ENCODE measurements around the gene SLC46A3. TPM values are rescaled to one million over a fixed set of nuclear protein-coding genes. Genes with fewer than 3 reads are reported as not detected.

The SLC46A3 gene
- total and polyA plus RNA-seq, 2 of the 13 experiments (the other 11 are each of a cell fraction or from before 2014, with no cell fraction given): not detected

DNA sequence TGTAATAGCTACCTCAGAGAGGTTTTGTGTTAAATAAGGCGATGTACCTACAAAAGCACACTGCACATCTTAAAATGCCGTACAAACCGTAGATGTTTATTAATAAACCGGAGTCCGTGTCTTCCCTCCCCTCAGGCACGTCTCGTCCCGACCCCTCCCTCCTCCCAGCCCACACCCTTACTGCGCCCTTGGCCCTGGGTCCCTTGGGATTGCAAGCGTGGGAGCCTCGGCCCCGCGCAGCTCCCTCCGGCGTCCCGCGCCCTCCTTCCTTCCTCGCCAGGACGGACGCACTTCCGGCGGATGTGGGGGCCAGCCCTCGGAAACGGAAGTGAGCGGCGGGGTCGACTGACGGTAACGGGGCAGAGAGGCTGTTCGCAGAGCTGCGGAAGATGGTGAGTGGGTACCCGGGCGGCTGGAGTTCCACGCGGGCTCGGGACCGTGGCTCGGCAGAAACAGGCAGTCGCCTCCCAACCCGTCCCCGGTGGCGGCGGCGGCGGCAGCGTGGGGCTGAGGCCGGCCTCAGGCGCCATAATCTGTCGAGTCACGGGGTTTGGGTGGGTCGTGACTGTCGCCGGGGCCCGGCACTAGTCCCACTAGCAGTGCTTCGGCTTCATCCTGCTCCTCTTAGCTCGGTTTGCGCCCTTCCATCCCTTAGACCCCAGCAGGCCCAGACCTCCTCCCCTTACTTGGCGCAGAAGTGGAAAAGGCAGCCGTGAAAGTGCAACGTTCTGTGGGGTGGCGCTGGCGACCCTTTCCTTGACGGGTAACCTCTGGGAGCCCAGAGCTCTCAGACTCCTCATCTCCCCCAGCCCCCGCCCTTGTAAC is 59.8 kb downstream of the SLC46A3 start, which contains the start of gene POMP (continued):
- no peak for TF ChIP-seq FOXM1 (CRISPR knock-in tag; IDR thresholded peaks at IDR 0.05)
- no peak for TF ChIP-seq ZNF317 (CRISPR knock-in tag; IDR thresholded peaks at IDR 0.05)
- TF ChIP-seq ZNF674 (CRISPR knock-in tag; IDR thresholded peaks at IDR 0.05; ENCODE audit: low read depth): no peak
- TF ChIP-seq, protein P1, sequence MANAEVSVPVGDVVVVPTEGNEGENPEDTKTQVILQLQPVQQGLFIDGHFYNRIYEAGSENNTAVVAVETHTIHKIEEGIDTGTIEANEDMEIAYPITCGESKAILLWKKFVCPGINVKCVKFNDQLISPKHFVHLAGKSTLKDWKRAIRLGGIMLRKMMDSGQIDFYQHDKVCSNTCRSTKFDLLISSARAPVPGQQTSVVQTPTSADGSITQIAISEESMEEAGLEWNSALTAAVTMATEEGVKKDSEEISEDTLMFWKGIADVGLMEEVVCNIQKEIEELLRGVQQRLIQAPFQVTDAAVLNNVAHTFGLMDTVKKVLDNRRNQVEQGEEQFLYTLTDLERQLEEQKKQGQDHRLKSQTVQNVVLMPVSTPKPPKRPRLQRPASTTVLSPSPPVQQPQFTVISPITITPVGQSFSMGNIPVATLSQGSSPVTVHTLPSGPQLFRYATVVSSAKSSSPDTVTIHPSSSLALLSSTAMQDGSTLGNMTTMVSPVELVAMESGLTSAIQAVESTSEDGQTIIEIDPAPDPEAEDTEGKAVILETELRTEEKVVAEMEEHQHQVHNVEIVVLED (CRISPR knock-in tag; IDR thresholded peaks at IDR 0.05; ENCODE audit: borderline replicate concordance): peak; percentile 82
- TF ChIP-seq, protein P2, sequence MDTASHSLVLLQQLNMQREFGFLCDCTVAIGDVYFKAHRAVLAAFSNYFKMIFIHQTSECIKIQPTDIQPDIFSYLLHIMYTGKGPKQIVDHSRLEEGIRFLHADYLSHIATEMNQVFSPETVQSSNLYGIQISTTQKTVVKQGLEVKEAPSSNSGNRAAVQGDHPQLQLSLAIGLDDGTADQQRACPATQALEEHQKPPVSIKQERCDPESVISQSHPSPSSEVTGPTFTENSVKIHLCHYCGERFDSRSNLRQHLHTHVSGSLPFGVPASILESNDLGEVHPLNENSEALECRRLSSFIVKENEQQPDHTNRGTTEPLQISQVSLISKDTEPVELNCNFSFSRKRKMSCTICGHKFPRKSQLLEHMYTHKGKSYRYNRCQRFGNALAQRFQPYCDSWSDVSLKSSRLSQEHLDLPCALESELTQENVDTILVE (CRISPR knock-in tag; IDR thresholded peaks at IDR 0.05): 0 out of 2 replicates have a peak, but pooled peaks have one; percentile 34
- TF ChIP-seq, protein P3, sequence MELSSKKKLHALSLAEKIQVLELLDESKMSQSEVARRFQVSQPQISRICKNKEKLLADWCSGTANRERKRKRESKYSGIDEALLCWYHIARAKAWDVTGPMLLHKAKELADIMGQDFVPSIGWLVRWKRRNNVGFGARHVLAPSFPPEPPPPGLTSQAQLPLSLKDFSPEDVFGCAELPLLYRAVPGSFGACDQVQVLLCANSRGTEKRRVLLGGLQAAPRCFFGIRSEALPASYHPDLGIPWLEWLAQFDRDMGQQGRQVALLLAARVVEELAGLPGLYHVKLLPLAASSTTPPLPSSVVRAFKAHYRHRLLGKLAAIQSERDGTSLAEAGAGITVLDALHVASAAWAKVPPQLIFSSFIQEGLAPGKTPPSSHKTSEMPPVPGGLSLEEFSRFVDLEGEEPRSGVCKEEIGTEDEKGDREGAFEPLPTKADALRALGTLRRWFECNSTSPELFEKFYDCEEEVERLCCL (CRISPR knock-in tag; IDR thresholded peaks at IDR 0.05; ENCODE audit: borderline replicate concordance): 0 out of 2 replicates have a peak, but pooled peaks have one; percentile 26
- 0 out of 2 replicates have a peak, but pooled peaks have one; percentile 73 for TF ChIP-seq ZNF138 (CRISPR knock-in tag; IDR thresholded peaks at IDR 0.05; ENCODE audit: low read depth)
- peak; percentile 70 to 94 for TF ChIP-seq POLR2A (IDR thresholded peaks at IDR 0.05; ENCODE audit: insufficient read depth in 1 of 2, low read depth in 2 of 2, low read length in 2 of 2)
- TF ChIP-seq ATM (IDR thresholded peaks at IDR 0.05; ENCODE audit: borderline replicate concordance): no peak
- no peak; the same call in 1 of the 2 replicates for TF ChIP-seq KLF11 (CRISPR knock-in tag; IDR thresholded peaks at IDR 0.05)
- TF ChIP-seq, protein P4, sequence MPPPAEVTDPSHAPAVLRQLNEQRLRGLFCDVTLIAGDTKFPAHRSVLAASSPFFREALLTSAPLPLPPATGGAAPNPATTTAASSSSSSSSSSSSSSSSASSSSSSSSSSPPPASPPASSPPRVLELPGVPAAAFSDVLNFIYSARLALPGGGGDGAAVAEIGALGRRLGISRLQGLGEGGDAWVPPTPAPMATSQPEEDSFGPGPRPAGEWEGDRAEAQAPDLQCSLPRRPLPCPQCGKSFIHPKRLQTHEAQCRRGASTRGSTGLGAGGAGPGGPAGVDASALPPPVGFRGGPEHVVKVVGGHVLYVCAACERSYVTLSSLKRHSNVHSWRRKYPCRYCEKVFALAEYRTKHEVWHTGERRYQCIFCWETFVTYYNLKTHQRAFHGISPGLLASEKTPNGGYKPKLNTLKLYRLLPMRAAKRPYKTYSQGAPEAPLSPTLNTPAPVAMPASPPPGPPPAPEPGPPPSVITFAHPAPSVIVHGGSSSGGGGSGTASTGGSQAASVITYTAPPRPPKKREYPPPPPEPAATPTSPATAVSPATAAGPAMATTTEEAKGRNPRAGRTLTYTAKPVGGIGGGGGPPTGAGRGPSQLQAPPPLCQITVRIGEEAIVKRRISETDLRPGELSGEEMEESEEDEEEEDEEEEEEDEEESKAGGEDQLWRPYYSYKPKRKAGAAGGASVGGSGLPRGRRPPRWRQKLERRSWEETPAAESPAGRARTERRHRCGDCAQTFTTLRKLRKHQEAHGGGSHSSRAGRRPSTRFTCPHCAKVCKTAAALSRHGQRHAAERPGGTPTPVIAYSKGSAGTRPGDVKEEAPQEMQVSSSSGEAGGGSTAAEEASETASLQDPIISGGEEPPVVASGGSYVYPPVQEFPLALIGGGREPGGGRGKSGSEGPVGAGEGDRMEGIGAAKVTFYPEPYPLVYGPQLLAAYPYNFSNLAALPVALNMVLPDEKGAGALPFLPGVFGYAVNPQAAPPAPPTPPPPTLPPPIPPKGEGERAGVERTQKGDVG (CRISPR knock-in tag; IDR thresholded peaks at IDR 0.05; ENCODE audit: borderline replicate concordance): peak; percentile 80; the same call in 1 of the 2 replicates
- peak; percentile 81 for TF ChIP-seq ELF3 (CRISPR knock-in tag; IDR thresholded peaks at IDR 0.05)
- TF ChIP-seq ONECUT2 (CRISPR knock-in tag; IDR thresholded peaks at IDR 0.05): no peak
- peak; percentile 82; the same call in 1 of the 2 replicates for TF ChIP-seq KAT7 (CRISPR knock-in tag; IDR thresholded peaks at IDR 0.05; ENCODE audit: borderline replicate concordance)
- TF ChIP-seq, protein P5, sequence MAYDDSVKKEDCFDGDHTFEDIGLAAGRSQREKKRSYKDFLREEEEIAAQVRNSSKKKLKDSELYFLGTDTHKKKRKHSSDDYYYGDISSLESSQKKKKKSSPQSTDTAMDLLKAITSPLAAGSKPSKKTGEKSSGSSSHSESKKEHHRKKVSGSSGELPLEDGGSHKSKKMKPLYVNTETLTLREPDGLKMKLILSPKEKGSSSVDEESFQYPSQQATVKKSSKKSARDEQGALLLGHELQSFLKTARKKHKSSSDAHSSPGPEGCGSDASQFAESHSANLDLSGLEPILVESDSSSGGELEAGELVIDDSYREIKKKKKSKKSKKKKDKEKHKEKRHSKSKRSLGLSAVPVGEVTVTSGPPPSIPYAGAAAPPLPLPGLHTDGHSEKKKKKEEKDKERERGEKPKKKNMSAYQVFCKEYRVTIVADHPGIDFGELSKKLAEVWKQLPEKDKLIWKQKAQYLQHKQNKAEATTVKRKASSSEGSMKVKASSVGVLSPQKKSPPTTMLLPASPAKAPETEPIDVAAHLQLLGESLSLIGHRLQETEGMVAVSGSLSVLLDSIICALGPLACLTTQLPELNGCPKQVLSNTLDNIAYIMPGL (CRISPR knock-in tag; IDR thresholded peaks at IDR 0.05; ENCODE audit: borderline replicate concordance in 1 of 2, low read depth in 1 of 2): peak; percentile 87 to 94
